Suprapubic skin (tissue), 4 donors: ENCODE results near the gene SLC8A1.

Source experiments
- CTCF ChIP-seq, 2 donors: fragments of 200-600 bp in 1 of 2; fragments of 450-650 bp in 1 of 2; sonication (generic) in 1 of 2; IDR thresholded peaks; one replicate each; pipeline ENCODE4 v1.5.1; 2016 to 2019; ENCODE audit warnings: antibody characterized with exemption in 2 of 2, mild to moderate bottlenecking in 1 of 2, moderate library complexity in 1 of 2
- EP300 ChIP-seq: sonication (generic); formaldehyde crosslinking; IDR thresholded peaks from one replicate; pipeline ENCODE4 v1.6.1; 2017; ENCODE audit warnings: antibody characterized with exemption
- POLR2A ChIP-seq, 2 donors: fragments of 450-650 bp; IDR thresholded peaks; one replicate each; pipeline ENCODE4 v1.6.1; 2017; ENCODE audit warnings: antibody characterized with exemption in 2 of 2, mild to moderate bottlenecking in 2 of 2, moderate library complexity in 2 of 2
- POLR2AphosphoS5 ChIP-seq, 3 donors: sonication (generic); formaldehyde crosslinking; IDR thresholded peaks; one replicate each; pipeline ENCODE4 v1.6.1; 2017; ENCODE audit warnings: antibody characterized with exemption in 3 of 3

GRCh38 chr2:40256649-40257048 lies 195.2 kb downstream of the SLC8A1 start:
- TF ChIP-seq EP300 (no peak), POLR2A (IDR thresholded peaks at IDR 0.05) (no peak), CTCF (IDR thresholded peaks at IDR 0.05) (no peak), POLR2AphosphoS5 (IDR thresholded peaks at IDR 0.05) (no peak)
